H1 (cell line): ENCODE measurements around the gene TEX44. TPM values are rescaled to one million over a fixed set of nuclear protein-coding genes. Genes with fewer than 3 reads are reported as not detected.
A peak's percentile ranks its signal among the peaks of the same experiment; 100 is the strongest.

Experiments used
- CTCF ChIA-PET: fragments of 300-600 bp; sonication (Branson Sonifier 250); formaldehyde crosslinking; loops from one replicate; lab custom pipeline; 2021; ENCODE audit not compliant: partially characterized antibody; lab: Charles Lee
- POLR2A ChIA-PET: fragments of 300-600 bp; sonication (Branson Sonifier 250); formaldehyde crosslinking; loops from one replicate; lab custom pipeline; 2021; ENCODE audit warnings: inconsistent platforms; ENCODE audit not compliant: partially characterized antibody; lab: Charles Lee
- DNase-seq, 2 experiments: peaks; one replicate each; pipeline versions ENCODE4 v3.0.0 to v3.0.0-alpha.2; 2010 to 2022; ENCODE audit warnings: low spot score in 2 of 2, low read depth in 1 of 2, mixed read lengths in 1 of 2
- FAIRE-seq: peaks from 2 replicates; lab custom pipeline; 2011; peaks lifted over from hg19 to GRCh38; lab: Jason Lieb, UNC
- H2AFZ ChIP-seq: 2 replicates; pipeline ENCODE4 v1.8.1; 2012; ENCODE audit warnings: low read length, inconsistent platforms
- H2AK5ac ChIP-seq: 2 replicates; pipeline ENCODE4 v1.6.1; 2013; ENCODE audit warnings: low read depth, low read length
- H2BK120ac ChIP-seq: replicated peaks from 2 replicates; pipeline ENCODE3; 2013; ENCODE audit warnings: low read depth, low read length, inconsistent platforms
- H2BK12ac ChIP-seq: 2 replicates; pipeline ENCODE4 v1.6.1; 2013; ENCODE audit warnings: low read depth, low read length
- H2BK15ac ChIP-seq: 2 replicates; pipeline ENCODE4 v1.6.1; 2013; ENCODE audit warnings: low read length
- H2BK20ac ChIP-seq: 2 replicates; pipeline ENCODE4 v1.6.1; 2013; ENCODE audit warnings: low read length
- H2BK5ac ChIP-seq: 2 replicates; pipeline ENCODE4 v1.6.1; 2013; ENCODE audit warnings: low read depth, low read length
- H3K14ac ChIP-seq: 2 replicates; pipeline ENCODE4 v1.6.1; 2013; ENCODE audit warnings: inconsistent platforms; ENCODE audit not compliant: insufficient read length
- H3K18ac ChIP-seq: 2 replicates; pipeline ENCODE4 v1.6.1; 2013; ENCODE audit warnings: low read length; ENCODE audit errors: extremely low read depth
- H3K23ac ChIP-seq: 2 replicates; pipeline ENCODE4 v1.6.1; 2013; ENCODE audit warnings: inconsistent platforms; ENCODE audit not compliant: insufficient read length
- H3K23me2 ChIP-seq: 2 replicates; pipeline ENCODE4 v1.6.1; 2013; ENCODE audit warnings: low read depth, low read length
- H3K27ac ChIP-seq: 2 replicates; pipeline ENCODE4 v1.6.1; 2011; ENCODE audit warnings: low read depth, low read length, inconsistent platforms
- H3K27me3 ChIP-seq, 4 experiments: replicated peaks in 1 of 4; 1 replicate in 1 of 4; 2 replicates in 3 of 4; pipeline versions ENCODE4 v1.6.1 to v1.8.1; 2011 to 2013; ENCODE audit warnings: low read length in 3 of 4, mild to moderate bottlenecking in 3 of 4, inconsistent platforms in 2 of 4, mixed read lengths in 2 of 4, moderate library complexity in 1 of 4; ENCODE audit not compliant: control insufficient read depth in 3 of 4, insufficient read depth in 3 of 4; ENCODE audit errors: extremely low read depth in 1 of 4
- H3K36me3 ChIP-seq, 4 experiments: 2 replicates each; pipeline versions ENCODE4 v1.6.1 to v1.8.1; 2011 to 2013; ENCODE audit warnings: mild to moderate bottlenecking in 4 of 4, low read length in 3 of 4, moderate library complexity in 2 of 4, control low read depth in 1 of 4, inconsistent platforms in 1 of 4; ENCODE audit not compliant: insufficient read depth in 4 of 4, control insufficient read depth in 2 of 4
- H3K4ac ChIP-seq: replicated peaks from 2 replicates; pipeline ENCODE3; 2013; ENCODE audit warnings: low read length, low read depth, mixed read lengths, inconsistent platforms; ENCODE audit not compliant: insufficient read length
- H3K4me1 ChIP-seq, 4 experiments: replicated peaks in 1 of 4; 1 replicate in 1 of 4; 2 replicates in 3 of 4; pipeline versions ENCODE4 v1.6.1 to v1.8.1; 2011 to 2013; ENCODE audit warnings: low read length in 3 of 4, inconsistent platforms in 2 of 4, mixed read lengths in 1 of 4; ENCODE audit not compliant: insufficient read depth in 4 of 4, control insufficient read depth in 3 of 4
- H3K4me2 ChIP-seq, 2 experiments: 2 replicates each; pipeline versions ENCODE4 v1.6.1 to v1.8.1; 2011 to 2013; ENCODE audit warnings: low read depth in 2 of 2, low read length in 2 of 2, control low read depth in 1 of 2, inconsistent platforms in 1 of 2, mild to moderate bottlenecking in 1 of 2; ENCODE audit not compliant: insufficient read depth in 1 of 2
- H3K4me3 ChIP-seq, 4 experiments: fragments of 200-600, 300-600 bp in 1 of 4; sonication (generic), shearing (Covaris generic), sonication (Bioruptor Twin) in 1 of 4; 2 replicates each; pipeline versions ENCODE4 v1.5.1 to v1.8.1; 2011 to 2016; ENCODE audit warnings: low read length in 4 of 4, low read depth in 3 of 4, control low read depth in 2 of 4, inconsistent platforms in 2 of 4, mild to moderate bottlenecking in 2 of 4, mixed read lengths in 1 of 4, moderate library complexity in 1 of 4; ENCODE audit not compliant: insufficient read depth in 2 of 4; ENCODE audit errors: extremely low read depth in 1 of 4
- H3K56ac ChIP-seq: replicated peaks from 2 replicates; pipeline ENCODE3; 2013; ENCODE audit warnings: low read depth, mild to moderate bottlenecking, mixed read lengths, low read length, inconsistent platforms; ENCODE audit not compliant: insufficient read length
- H3K79me1 ChIP-seq: 2 replicates; pipeline ENCODE4 v1.6.1; 2013; ENCODE audit warnings: low read depth, low read length, control low read depth
- H3K79me2 ChIP-seq, 2 experiments: 2 replicates each; pipeline versions ENCODE4 v1.6.1 to v1.8.1; 2012 to 2013; ENCODE audit warnings: low read length in 2 of 2, mild to moderate bottlenecking in 2 of 2, inconsistent platforms in 1 of 2; ENCODE audit not compliant: insufficient read depth in 2 of 2, control insufficient read depth in 1 of 2
- H3K9ac ChIP-seq, 4 experiments: replicated peaks in 1 of 4; 1 replicate in 1 of 4; 2 replicates in 3 of 4; pipeline versions ENCODE4 v1.6.1 to v1.8.1; 2011 to 2013; ENCODE audit warnings: low read depth in 3 of 4, low read length in 3 of 4, control low read depth in 2 of 4, mild to moderate bottlenecking in 2 of 4, moderate library complexity in 2 of 4, inconsistent platforms in 1 of 4; ENCODE audit errors: extremely low read depth in 1 of 4
- H3K9me3 ChIP-seq, 2 experiments: 2 replicates each; pipeline versions ENCODE4 v1.6.1 to v1.8.1; 2012 to 2013; ENCODE audit warnings: mild to moderate bottlenecking in 2 of 2, moderate library complexity in 2 of 2, control low read depth in 1 of 2, inconsistent platforms in 1 of 2, low read depth in 1 of 2, low read length in 1 of 2, mixed read lengths in 1 of 2; ENCODE audit not compliant: insufficient read depth in 2 of 2
- H4K20me1 ChIP-seq, 2 experiments: replicated peaks in 1 of 2; 2 replicates each; pipeline versions ENCODE3 to v1.8.1; 2011 to 2013; ENCODE audit warnings: inconsistent platforms in 2 of 2, low read length in 2 of 2, mild to moderate bottlenecking in 1 of 2; ENCODE audit not compliant: insufficient read depth in 2 of 2, control insufficient read depth in 1 of 2
- H4K5ac ChIP-seq: 2 replicates; pipeline ENCODE4 v1.6.1; 2013; ENCODE audit warnings: low read length, low read depth, mixed read lengths, inconsistent platforms; ENCODE audit not compliant: insufficient read length
- H4K8ac ChIP-seq: 2 replicates; pipeline ENCODE4 v1.8.0; 2013; ENCODE audit warnings: mild to moderate bottlenecking, moderate library complexity, low read length, inconsistent platforms; ENCODE audit not compliant: insufficient read depth; ENCODE audit errors: extremely low read depth
- H4K91ac ChIP-seq: replicated peaks from 2 replicates; pipeline ENCODE3; 2013; ENCODE audit warnings: low read length, mixed read lengths, inconsistent platforms; ENCODE audit not compliant: insufficient read length
- BACH1 ChIP-seq: IDR thresholded peaks from 2 replicates; pipeline ENCODE4 v1.6.1; 2012; ENCODE audit warnings: low read length, improper control_type of control experiment
- CBX8 ChIP-seq: fragments of 300-800, 300-1000 bp; sonication (generic); IDR thresholded peaks from 2 replicates; pipeline ENCODE4 v1.7.1; 2016; ENCODE audit warnings: low read depth, low read length, borderline replicate concordance
- CEBPB ChIP-seq: IDR thresholded peaks from 2 replicates; pipeline ENCODE4 v1.6.1; 2012; ENCODE audit warnings: low read depth, low read length
- EP300 ChIP-seq, 2 experiments: IDR thresholded peaks; 1 replicate in 1 of 2; 2 replicates in 1 of 2; pipeline ENCODE4 v1.6.1; 2011 to 2012; ENCODE audit warnings: low read depth in 2 of 2, low read length in 2 of 2, mild to moderate bottlenecking in 2 of 2, borderline replicate concordance in 1 of 2, inconsistent platforms in 1 of 2, moderate library complexity in 1 of 2
- FOSL1 ChIP-seq: IDR thresholded peaks from 2 replicates; pipeline ENCODE4 v1.6.1; 2011; ENCODE audit warnings: mild to moderate bottlenecking, low read depth, low read length, moderate library complexity; ENCODE audit not compliant: insufficient read depth
- JUN ChIP-seq: IDR thresholded peaks from 2 replicates; pipeline ENCODE4 v1.6.1; 2011; ENCODE audit warnings: low read depth, mild to moderate bottlenecking, improper control_type of control experiment, low read length
- MAFK ChIP-seq: IDR thresholded peaks from 2 replicates; pipeline ENCODE4 v1.6.1; 2012; ENCODE audit warnings: low read depth, mild to moderate bottlenecking, improper control_type of control experiment, low read length
- POLR2A ChIP-seq, 2 experiments: IDR thresholded peaks; 1 replicate in 1 of 2; 2 replicates in 1 of 2; pipeline ENCODE4 v1.6.1; 2011; ENCODE audit warnings: low read depth in 2 of 2, low read length in 2 of 2, mild to moderate bottlenecking in 2 of 2; ENCODE audit errors: control extremely low read depth in 1 of 2
- POU5F1 ChIP-seq: IDR thresholded peaks from 2 replicates; pipeline ENCODE4 v1.6.1; 2011; ENCODE audit warnings: low read depth, mild to moderate bottlenecking, low read length, moderate library complexity
- RFX5 ChIP-seq: IDR thresholded peaks from 2 replicates; pipeline ENCODE4 v1.6.1; 2011; ENCODE audit warnings: low read depth, low read length, improper control_type of control experiment, borderline replicate concordance
- TBP ChIP-seq: IDR thresholded peaks from 2 replicates; pipeline ENCODE4 v1.6.1; 2011; ENCODE audit warnings: low read depth, low read length, improper control_type of control experiment
- TEAD4 ChIP-seq: IDR thresholded peaks from 2 replicates; pipeline ENCODE4 v1.6.1; 2012; ENCODE audit warnings: low read depth, low read length, inconsistent platforms, mixed read lengths
- WGBS, 2 experiments: shearing (Covaris generic) in 1 of 2; methylation state at CpG; one replicate each; pipeline versions ENCODE4 v1.1.6 to v1.1.7; 2013 to 2015; ENCODE audit warnings: low lambda C conversion rate in 2 of 2, mixed read lengths in 2 of 2, inconsistent platforms in 1 of 2, low coverage in 1 of 2, missing lambda C conversion rate in 1 of 2; ENCODE audit not compliant: insufficient replicate concordance in 2 of 2, insufficient coverage in 1 of 2, insufficient read length in 1 of 2; ENCODE audit errors: extremely low coverage in 1 of 2, missing lambda C conversion rate in 1 of 2; 5-methylcytosine and 5-hydroxymethylcytosine counted together
- polyA plus RNA-seq, 7 experiments: library from polyadenylated mRNA; depleted of rRNA in 3 of 7; stranded (reverse) in 5 of 7; unstranded in 2 of 7; fragments of >200 nt in 5 of 7; fragments of 200-250 nt in 2 of 7; gene quantifications; 1 replicate in 5 of 7; 2 replicates in 1 of 7; 4 replicates in 1 of 7; pipeline versions ENCODE4 v1.2.1 to v1.2.3, GENCODE V29; 2011 to 2013; ENCODE audit warnings: missing spikeins in 2 of 7, mixed read lengths in 2 of 7
- total RNA-seq: library from RNA; stranded (reverse); fragmentation: NEBNext Ultra II Directional; extraction: Animal tissue kit (Norgen Biotek cat#: 25700); gene quantifications from 2 replicates; pipeline ENCODE4 v1.2.1, GENCODE V29; 2021
- TF ChIP-seq, protein P1 (sequence below): IDR thresholded peaks from 2 replicates; pipeline ENCODE4 v1.6.1; 2012; ENCODE audit warnings: low read length, inconsistent platforms

The TEX44 gene
- total and polyA plus RNA-seq, 2 of the 8 experiments (the other 6 are each of a cell fraction or from before 2014, with no cell fraction given), result not detected

DNA sequence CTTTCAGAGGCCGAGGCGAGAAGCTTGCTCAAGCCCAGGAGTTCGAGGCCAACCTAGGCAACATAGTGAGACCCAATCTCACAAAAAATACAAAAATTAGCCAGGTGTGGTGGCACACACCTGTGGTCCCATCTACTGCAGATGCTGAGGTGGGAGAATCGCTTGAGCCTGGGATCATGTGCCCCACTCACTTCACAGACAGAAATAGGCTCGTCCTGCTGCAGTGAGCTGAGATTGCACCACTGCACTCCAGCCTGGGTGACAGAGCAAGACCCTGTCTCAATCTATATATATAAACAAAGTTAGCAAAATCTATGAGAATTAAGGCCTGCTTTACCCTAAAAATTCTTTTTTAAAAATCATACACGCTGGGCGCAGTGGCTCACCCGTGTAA lies 50.8 kb downstream of the TEX44 start:
- 84% methylated on average over 8 of the region's 8 CpGs; no CpG with 5 or more reads in 1 of the 2 experiments for whole genome bisulfite sequencing, 2 experiments
- TF ChIP-seq EP300 (IDR thresholded peaks at IDR 0.05; ENCODE audit: borderline replicate concordance in 1 of 2, low read depth in 2 of 2, low read length in 2 of 2), result no peak
- no peak for TF ChIP-seq BACH1
- no peak for TF ChIP-seq JUN
- no peak for TF ChIP-seq RFX5
- no peak for TF ChIP-seq POU5F1
- TF ChIP-seq TEAD4, result no peak
- TF ChIP-seq, protein P1, sequence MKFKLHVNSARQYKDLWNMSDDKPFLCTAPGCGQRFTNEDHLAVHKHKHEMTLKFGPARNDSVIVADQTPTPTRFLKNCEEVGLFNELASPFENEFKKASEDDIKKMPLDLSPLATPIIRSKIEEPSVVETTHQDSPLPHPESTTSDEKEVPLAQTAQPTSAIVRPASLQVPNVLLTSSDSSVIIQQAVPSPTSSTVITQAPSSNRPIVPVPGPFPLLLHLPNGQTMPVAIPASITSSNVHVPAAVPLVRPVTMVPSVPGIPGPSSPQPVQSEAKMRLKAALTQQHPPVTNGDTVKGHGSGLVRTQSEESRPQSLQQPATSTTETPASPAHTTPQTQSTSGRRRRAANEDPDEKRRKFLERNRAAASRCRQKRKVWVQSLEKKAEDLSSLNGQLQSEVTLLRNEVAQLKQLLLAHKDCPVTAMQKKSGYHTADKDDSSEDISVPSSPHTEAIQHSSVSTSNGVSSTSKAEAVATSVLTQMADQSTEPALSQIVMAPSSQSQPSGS, result no peak
- no peak for TF ChIP-seq POLR2A (IDR thresholded peaks at IDR 0.05; ENCODE audit: control extremely low read depth in 1 of 2, low read depth in 2 of 2, low read length in 2 of 2)
- no peak for TF ChIP-seq CBX8
- TF ChIP-seq FOSL1, result no peak
- no peak for TF ChIP-seq CEBPB
- TF ChIP-seq MAFK, result no peak
- no peak for TF ChIP-seq TBP

More for the DNA sequence above, 50.8 kb downstream of the TEX44 start:
- Histone ChIP-seq H2AK5ac (no peak overlapping the region), H3K36me3 (no peaks in the 10 kb centered on the region), H3K27me3 (no peaks in the 10 kb centered on the region), H3K23ac (no peak overlapping the region), H3K79me1 (no peaks in the 10 kb centered on the region), H3K14ac (no peak overlapping the region), H3K4ac (no peak overlapping the region), H3K23me2 (no peaks in the 10 kb centered on the region), H3K9me3 (no peaks in the 10 kb centered on the region), H3K18ac (no peak overlapping the region), H2BK5ac (no peak overlapping the region), H3K4me3 (no peak overlapping the region), H3K4me2 (no peak overlapping the region), H4K20me1 (no peaks in the 10 kb centered on the region), H3K79me2 (no peaks in the 10 kb centered on the region), H3K56ac (no peak overlapping the region), H3K4me1 (peaks cover 3 to 9% (median 3%) of the 10 kb centered on the region in 4 experiments; a peak in 5 of 7 replicates), H2BK20ac (peak overlapping the region; percentile 61; the same call in 1 of the 2 replicates), H2BK15ac (no peak overlapping the region; the same call in 1 of the 2 replicates), H4K91ac (no peak overlapping the region), H2AFZ (no peak overlapping the region), H3K9ac (no peak overlapping the region), H4K5ac (no peak overlapping the region), H2BK12ac (no peak overlapping the region), H3K27ac (no peak overlapping the region), H4K8ac (no peak overlapping the region; the same call in 1 of the 2 replicates), H2BK120ac (no peak overlapping the region)
- no peak for FAIRE-seq
- ChIA-PET CTCF (interaction anchor here (1.3 to 4.8 kb wide), 3 partner anchors 22 to 34 kb away, joined by 4 to 42 read pairs (median 5); no protein-coding TSS in a partner anchor), POLR2A (interaction anchor here (0.9 to 2.4 kb wide), 6 partner anchors 9 to 29 kb away, joined by 3 to 15 read pairs (median 4); no protein-coding TSS in a partner anchor)
- DNase-seq, result no peak
